ENCODE measurements around the gene E2F4.
A peak's percentile ranks its signal among the peaks of the same experiment; 100 is the strongest.

DNA sequence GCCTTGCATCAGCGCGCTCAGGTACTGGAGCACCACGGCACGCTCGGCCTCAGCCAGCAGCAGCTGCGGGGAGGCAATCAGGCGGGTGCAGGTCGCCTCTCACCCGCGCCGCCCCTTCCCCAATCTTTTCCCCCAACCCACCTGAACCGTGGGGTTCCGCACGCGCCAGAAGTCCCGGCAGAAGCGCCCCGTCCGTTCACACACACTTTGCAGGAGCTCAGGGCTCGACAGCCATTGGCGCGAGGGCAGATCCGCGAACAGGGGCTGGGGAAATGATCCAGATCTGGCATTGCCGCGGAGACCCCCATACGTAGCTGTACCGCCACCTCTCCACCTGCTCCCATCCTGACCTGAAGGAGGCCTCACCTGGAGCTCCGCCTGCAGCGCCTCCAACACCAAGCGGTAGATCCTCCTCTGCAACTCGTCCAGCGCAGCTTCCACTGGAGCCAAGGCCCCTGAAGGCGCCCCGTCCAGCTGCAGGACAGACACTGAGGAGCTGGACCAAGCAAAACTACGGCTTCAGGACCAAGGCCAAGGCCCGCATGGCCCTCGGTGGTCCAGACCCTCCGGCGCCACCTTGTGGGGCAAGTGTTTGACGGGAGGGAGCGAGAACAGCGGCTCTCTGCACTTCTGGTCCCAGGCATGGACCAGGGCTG, 6.8 kb upstream of the E2F4 start:
- TF ChIP-seq CTCF (IDR thresholded peaks at IDR 0.05 in 2 of 3, conservative IDR thresholded peaks at IDR 0.05 in 1 of 3; ENCODE audit: control insufficient read depth in 2 of 3, extremely low read depth in 1 of 3, insufficient read depth in 1 of 3, low read depth in 3 of 3, low read length in 3 of 3) (peak; percentile 73 to 90 (median 88)), SIX5 (IDR thresholded peaks at IDR 0.05; ENCODE audit: low read depth, low read length, severe bottlenecking) (no peak), MEF2A (IDR thresholded peaks at IDR 0.05; ENCODE audit: insufficient read depth, low read depth, low read length) (no peak), FOS (IDR thresholded peaks at IDR 0.05; ENCODE audit: borderline replicate concordance, extremely low read depth, insufficient read length) (no peak), TCF7 (IDR thresholded peaks at IDR 0.05; ENCODE audit: borderline replicate concordance) (no peak)
- TF ChIP-seq, protein P1, sequence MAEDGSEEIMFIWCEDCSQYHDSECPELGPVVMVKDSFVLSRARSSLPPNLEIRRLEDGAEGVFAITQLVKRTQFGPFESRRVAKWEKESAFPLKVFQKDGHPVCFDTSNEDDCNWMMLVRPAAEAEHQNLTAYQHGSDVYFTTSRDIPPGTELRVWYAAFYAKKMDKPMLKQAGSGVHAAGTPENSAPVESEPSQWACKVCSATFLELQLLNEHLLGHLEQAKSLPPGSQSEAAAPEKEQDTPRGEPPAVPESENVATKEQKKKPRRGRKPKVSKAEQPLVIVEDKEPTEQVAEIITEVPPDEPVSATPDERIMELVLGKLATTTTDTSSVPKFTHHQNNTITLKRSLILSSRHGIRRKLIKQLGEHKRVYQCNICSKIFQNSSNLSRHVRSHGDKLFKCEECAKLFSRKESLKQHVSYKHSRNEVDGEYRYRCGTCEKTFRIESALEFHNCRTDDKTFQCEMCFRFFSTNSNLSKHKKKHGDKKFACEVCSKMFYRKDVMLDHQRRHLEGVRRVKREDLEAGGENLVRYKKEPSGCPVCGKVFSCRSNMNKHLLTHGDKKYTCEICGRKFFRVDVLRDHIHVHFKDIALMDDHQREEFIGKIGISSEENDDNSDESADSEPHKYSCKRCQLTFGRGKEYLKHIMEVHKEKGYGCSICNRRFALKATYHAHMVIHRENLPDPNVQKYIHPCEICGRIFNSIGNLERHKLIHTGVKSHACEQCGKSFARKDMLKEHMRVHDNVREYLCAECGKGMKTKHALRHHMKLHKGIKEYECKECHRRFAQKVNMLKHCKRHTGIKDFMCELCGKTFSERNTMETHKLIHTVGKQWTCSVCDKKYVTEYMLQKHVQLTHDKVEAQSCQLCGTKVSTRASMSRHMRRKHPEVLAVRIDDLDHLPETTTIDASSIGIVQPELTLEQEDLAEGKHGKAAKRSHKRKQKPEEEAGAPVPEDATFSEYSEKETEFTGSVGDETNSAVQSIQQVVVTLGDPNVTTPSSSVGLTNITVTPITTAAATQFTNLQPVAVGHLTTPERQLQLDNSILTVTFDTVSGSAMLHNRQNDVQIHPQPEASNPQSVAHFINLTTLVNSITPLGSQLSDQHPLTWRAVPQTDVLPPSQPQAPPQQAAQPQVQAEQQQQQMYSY (CRISPR knock-in tag; IDR thresholded peaks at IDR 0.05) = no peak
- TF ChIP-seq, protein P2, sequence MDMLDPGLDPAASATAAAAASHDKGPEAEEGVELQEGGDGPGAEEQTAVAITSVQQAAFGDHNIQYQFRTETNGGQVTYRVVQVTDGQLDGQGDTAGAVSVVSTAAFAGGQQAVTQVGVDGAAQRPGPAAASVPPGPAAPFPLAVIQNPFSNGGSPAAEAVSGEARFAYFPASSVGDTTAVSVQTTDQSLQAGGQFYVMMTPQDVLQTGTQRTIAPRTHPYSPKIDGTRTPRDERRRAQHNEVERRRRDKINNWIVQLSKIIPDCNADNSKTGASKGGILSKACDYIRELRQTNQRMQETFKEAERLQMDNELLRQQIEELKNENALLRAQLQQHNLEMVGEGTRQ (IDR thresholded peaks at IDR 0.05; ENCODE audit: borderline replicate concordance, low read depth, low read length) = no peak
